Neural crest cell (in vitro differentiated cells): ENCODE measurements around the gene PSG4. TPM values are rescaled to one million over a fixed set of nuclear protein-coding genes. Genes with fewer than 3 reads are reported as not detected.
"Not testable (repeated sequence)": the region's sequence is repeated elsewhere in the genome, so short reads cannot be mapped to it uniquely, and the experiment has no call there.

Source experiments
- DNase-seq: peaks from one replicate; pipeline ENCODE4 v3.0.0; 2021; ENCODE audit warnings: low read depth, mixed read lengths, low spot score
- H3K27ac Mint-ChIP-seq: one replicate; pipeline ENCODE4 v1.8.0; 2021; ENCODE audit warnings: mild to moderate bottlenecking, mixed read lengths; ENCODE audit not compliant: unreplicated experiment
- H3K27me3 Mint-ChIP-seq: 2 replicates; pipeline ENCODE4 v1.8.0; 2021; ENCODE audit warnings: low read depth, mild to moderate bottlenecking, mixed read lengths
- H3K36me3 Mint-ChIP-seq: 2 replicates; pipeline ENCODE4 v1.8.0; 2021; ENCODE audit warnings: low read depth, mild to moderate bottlenecking, mixed read lengths
- H3K4me1 Mint-ChIP-seq: 2 replicates; pipeline ENCODE4 v1.8.0; 2021; ENCODE audit warnings: mixed read lengths
- H3K4me3 Mint-ChIP-seq: one replicate; pipeline ENCODE4 v1.8.0; 2021; ENCODE audit warnings: mild to moderate bottlenecking, mixed read lengths
- H3K9me3 Mint-ChIP-seq: 2 replicates; pipeline ENCODE4 v1.8.0; 2021; ENCODE audit warnings: mixed read lengths
- total RNA-seq: library from RNA; stranded (reverse); gene quantifications from 2 replicates; pipeline ENCODE4 v1.2.1, GENCODE V29; 2021

The PSG4 gene
- total RNA-seq, 1 donor from 2014 or later = not detected

- H3K4me1 Mint-ChIP-seq, H3K27ac Mint-ChIP-seq, H3K9me3 Mint-ChIP-seq, H3K36me3 Mint-ChIP-seq, H3K27me3 Mint-ChIP-seq, H3K4me3 Mint-ChIP-seq, DNase-seq: not testable (repeated sequence)
These were observed 7.6 kb downstream of the PSG4 start for GRCh38 chr19:43197666-43198397.

GRCh38 chr19:43194397-43194796, 11.0 kb downstream of the PSG4 start:
- H3K4me1 Mint-ChIP-seq, H3K36me3 Mint-ChIP-seq, DNase-seq, H3K27ac Mint-ChIP-seq, H3K4me3 Mint-ChIP-seq, H3K27me3 Mint-ChIP-seq: not testable (repeated sequence)
- peaks cover 12% of the 10 kb centered on the region for H3K9me3 Mint-ChIP-seq

GRCh38 chr19:43192381-43193155, 12.9 kb downstream of the PSG4 start:
- peaks cover 12% of the 10 kb centered on the region for H3K9me3 Mint-ChIP-seq
- H3K4me1 Mint-ChIP-seq = not testable (repeated sequence)

GRCh38 chr19:43188092-43188491, 17.3 kb downstream of the PSG4 start:
- peaks cover 10% of the 10 kb centered on the region for H3K9me3 Mint-ChIP-seq
- H3K27ac Mint-ChIP-seq, H3K4me3 Mint-ChIP-seq, H3K4me1 Mint-ChIP-seq, H3K27me3 Mint-ChIP-seq, DNase-seq, H3K36me3 Mint-ChIP-seq: not testable (repeated sequence)

More at GRCh38 chr19:43192381-43193155, 12.9 kb downstream of the PSG4 start:
- H3K27ac Mint-ChIP-seq, H3K27me3 Mint-ChIP-seq, H3K36me3 Mint-ChIP-seq, DNase-seq, H3K4me3 Mint-ChIP-seq: not testable (repeated sequence)

- H3K9me3 Mint-ChIP-seq = peaks cover 13% of the 10 kb centered on the region
- DNase-seq = not testable (repeated sequence)
These were observed 19.0 kb downstream of the PSG4 start, which contains the start of gene PSG5 for GRCh38 chr19:43186311-43186935. TSS of gene PSG5 (minus strand) at chr19:43186536. CDS start at chr19:43186405, 131 bp downstream.

GRCh38 chr19:43181869-43182771, 23.3 kb downstream of the PSG4 start:
- not testable (repeated sequence) for H3K4me3 Mint-ChIP-seq, H3K36me3 Mint-ChIP-seq, H3K27ac Mint-ChIP-seq, DNase-seq, H3K9me3 Mint-ChIP-seq, H3K27me3 Mint-ChIP-seq, H3K4me1 Mint-ChIP-seq

More at GRCh38 chr19:43186311-43186935, 19.0 kb downstream of the PSG4 start, which contains the start of gene PSG5:
- not testable (repeated sequence) for H3K27me3 Mint-ChIP-seq, H3K4me1 Mint-ChIP-seq, H3K4me3 Mint-ChIP-seq, H3K36me3 Mint-ChIP-seq, H3K27ac Mint-ChIP-seq

- H3K27ac Mint-ChIP-seq, H3K4me3 Mint-ChIP-seq, H3K27me3 Mint-ChIP-seq, H3K36me3 Mint-ChIP-seq, H3K9me3 Mint-ChIP-seq, H3K4me1 Mint-ChIP-seq, DNase-seq: not testable (repeated sequence)
These were observed 25.8 kb downstream of the PSG4 start for GRCh38 chr19:43179569-43180147.

- not testable (repeated sequence) for H3K36me3 Mint-ChIP-seq, H3K4me1 Mint-ChIP-seq, DNase-seq, H3K27me3 Mint-ChIP-seq, H3K9me3 Mint-ChIP-seq, H3K4me3 Mint-ChIP-seq, H3K27ac Mint-ChIP-seq
These were observed 26.9 kb downstream of the PSG4 start for GRCh38 chr19:43178577-43178976.

GRCh38 chr19:43165906-43166305, 39.5 kb downstream of the PSG4 start:
- H3K4me1 Mint-ChIP-seq, H3K27me3 Mint-ChIP-seq, H3K27ac Mint-ChIP-seq, H3K36me3 Mint-ChIP-seq, DNase-seq, H3K4me3 Mint-ChIP-seq: not testable (repeated sequence)
- peaks cover 16% of the 10 kb centered on the region for H3K9me3 Mint-ChIP-seq

- not testable (repeated sequence) for H3K4me1 Mint-ChIP-seq, H3K4me3 Mint-ChIP-seq, H3K27ac Mint-ChIP-seq, H3K36me3 Mint-ChIP-seq, H3K27me3 Mint-ChIP-seq, DNase-seq
- H3K9me3 Mint-ChIP-seq = peaks cover 12% of the 10 kb centered on the region
These were observed 42.3 kb downstream of the PSG4 start for GRCh38 chr19:43163135-43163534.

- peaks cover 12% of the 10 kb centered on the region for H3K9me3 Mint-ChIP-seq
- H3K27ac Mint-ChIP-seq, H3K36me3 Mint-ChIP-seq, DNase-seq, H3K4me1 Mint-ChIP-seq, H3K27me3 Mint-ChIP-seq, H3K4me3 Mint-ChIP-seq: not testable (repeated sequence)
These were observed 43.2 kb downstream of the PSG4 start for GRCh38 chr19:43162261-43162660.
